AG04449 (cell line): ENCODE measurements around the gene FDX1.

Experiments used
- CTCF ChIA-PET: fragments of 350-600 bp; formaldehyde crosslinking; extraction: SDS; loops from one replicate; lab custom pipeline; 2021; ENCODE audit warnings: antibody characterized with exemption; lab: Yijun Ruan, JAX
- POLR2A ChIA-PET: fragments of 400-600, 350-600 bp; formaldehyde crosslinking; extraction: SDS; loops from one replicate; lab custom pipeline; 2020; ENCODE audit warnings: antibody characterized with exemption, inconsistent platforms; lab: Yijun Ruan, JAX
- DNase-seq: peaks from one replicate; pipeline ENCODE4 v3.0.0-alpha.2; 2010; ENCODE audit warnings: low read depth, low spot score
- H3K4me3 ChIP-seq: 2 replicates; pipeline ENCODE4 v1.5.1; 2011; ENCODE audit warnings: low read depth, mild to moderate bottlenecking, control low read depth, low read length
- TF ChIP-seq, protein P1 (sequence below): IDR thresholded peaks from one replicate; pipeline ENCODE4 v1.5.1; 2011; ENCODE audit warnings: mild to moderate bottlenecking, moderate library complexity, low read length, control low read depth, inconsistent platforms; ENCODE audit not compliant: insufficient read depth; ENCODE audit errors: missing control alignments

The FDX1 gene

DNA sequence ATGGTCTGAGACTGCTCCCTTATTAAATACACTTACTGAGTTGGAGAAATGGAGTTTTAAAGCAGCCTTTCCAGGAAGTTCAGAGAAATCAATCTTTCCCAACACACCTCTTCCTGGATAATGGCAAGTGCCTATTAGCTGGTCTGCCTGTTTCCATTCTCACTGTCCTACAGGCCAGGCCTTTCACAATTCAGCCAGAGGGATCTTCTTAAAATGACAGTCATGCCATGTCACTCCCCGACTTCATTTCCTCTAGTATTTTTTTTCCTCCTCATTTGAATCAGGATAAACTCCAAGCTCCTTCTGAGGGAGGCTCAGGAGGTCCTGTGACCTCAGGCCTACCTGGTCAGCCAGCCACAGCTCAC is 62.6 kb downstream of the FDX1 start:
- ChIA-PET POLR2A (no interaction called here), CTCF (no interaction called here)
- no peak for DNase-seq
- H3K4me3 ChIP-seq = no peak overlapping the region
- TF ChIP-seq, protein P1, sequence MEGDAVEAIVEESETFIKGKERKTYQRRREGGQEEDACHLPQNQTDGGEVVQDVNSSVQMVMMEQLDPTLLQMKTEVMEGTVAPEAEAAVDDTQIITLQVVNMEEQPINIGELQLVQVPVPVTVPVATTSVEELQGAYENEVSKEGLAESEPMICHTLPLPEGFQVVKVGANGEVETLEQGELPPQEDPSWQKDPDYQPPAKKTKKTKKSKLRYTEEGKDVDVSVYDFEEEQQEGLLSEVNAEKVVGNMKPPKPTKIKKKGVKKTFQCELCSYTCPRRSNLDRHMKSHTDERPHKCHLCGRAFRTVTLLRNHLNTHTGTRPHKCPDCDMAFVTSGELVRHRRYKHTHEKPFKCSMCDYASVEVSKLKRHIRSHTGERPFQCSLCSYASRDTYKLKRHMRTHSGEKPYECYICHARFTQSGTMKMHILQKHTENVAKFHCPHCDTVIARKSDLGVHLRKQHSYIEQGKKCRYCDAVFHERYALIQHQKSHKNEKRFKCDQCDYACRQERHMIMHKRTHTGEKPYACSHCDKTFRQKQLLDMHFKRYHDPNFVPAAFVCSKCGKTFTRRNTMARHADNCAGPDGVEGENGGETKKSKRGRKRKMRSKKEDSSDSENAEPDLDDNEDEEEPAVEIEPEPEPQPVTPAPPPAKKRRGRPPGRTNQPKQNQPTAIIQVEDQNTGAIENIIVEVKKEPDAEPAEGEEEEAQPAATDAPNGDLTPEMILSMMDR = no peak

DNA sequence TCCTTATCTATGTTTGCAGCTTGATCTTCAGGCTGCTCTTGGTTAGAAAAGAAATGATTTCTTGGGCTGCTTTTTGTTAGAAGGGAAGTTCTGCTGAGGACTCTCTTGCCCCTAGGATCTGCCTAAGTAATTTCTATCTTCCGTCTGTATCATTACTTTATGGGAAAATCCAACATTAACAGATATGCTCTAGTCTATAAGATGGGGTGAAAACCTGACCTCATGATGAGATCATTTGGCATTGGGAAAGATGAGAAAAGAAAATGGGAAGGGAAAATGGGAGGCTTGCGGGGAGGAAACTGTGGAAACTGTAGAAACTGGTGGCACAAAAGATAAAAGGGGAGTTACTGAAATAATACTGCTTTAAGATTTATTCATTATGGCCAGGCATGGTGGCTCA is 63.6 kb downstream of the FDX1 start:
- CTCF ChIA-PET = no interaction called here

DNA sequence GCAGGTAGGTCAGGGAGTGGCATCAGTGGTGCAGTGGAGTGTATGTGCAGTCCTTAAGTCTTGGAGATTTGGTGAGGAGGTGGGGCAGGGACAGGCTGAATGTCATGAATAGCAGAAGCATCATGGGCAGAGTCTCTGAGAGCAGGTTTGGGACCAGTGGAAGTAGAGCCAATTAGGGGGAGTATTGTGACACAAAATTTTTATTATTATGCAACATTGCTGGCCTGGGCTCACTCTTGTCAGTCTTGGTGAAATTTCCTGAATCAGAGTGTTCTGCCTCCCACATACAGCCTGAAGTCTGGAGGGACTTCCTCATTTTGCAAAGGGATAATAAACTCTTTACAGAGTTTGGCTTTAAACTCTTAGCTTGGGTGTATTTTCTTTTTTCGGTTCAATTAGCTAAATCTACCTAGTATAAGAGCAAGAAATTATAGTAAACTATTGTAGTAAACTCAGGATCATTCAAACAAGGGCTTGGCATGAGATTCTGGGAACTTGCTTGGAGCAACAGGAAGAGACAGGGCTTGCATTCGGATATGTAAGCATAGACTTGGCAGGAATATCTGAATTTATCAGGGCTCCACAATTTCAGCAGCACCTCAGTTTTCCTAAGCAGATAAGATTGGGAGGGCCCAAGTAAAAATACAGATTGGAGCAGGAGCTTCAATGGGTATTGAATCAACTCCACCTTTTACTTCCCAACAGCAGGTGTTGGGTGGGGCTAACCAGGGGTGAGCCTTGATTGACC is 67.7 kb downstream of the FDX1 start:
- ChIA-PET POLR2A (no interaction called here), CTCF (no interaction called here)
- TF ChIP-seq, protein P1 = no peak
- no peak overlapping the region for H3K4me3 ChIP-seq
- no peak for DNase-seq

More for the DNA sequence above, 63.6 kb downstream of the FDX1 start:
- DNase-seq = no peak
- TF ChIP-seq, protein P1 = no peak
- POLR2A ChIA-PET = no interaction called here
- no peak overlapping the region for H3K4me3 ChIP-seq

DNA sequence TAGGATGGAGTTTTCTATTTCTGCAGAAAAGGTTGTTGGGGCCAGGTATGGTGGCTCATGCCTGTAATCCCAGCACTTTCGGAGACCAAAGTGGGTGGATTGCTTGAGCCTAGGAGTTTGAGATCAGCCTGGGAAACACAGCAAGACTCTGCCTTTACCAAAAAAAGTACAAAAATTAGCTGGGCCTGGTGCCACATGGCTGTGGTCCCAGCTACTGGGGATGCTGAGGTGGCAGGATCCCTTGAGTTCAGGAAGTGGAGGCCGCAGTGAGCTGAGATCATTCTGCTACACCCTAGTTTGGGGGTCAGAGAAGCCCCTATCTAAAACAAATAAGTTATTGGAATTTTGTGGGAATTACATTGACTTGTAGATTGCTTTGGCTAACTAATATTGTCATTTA is 71.7 kb downstream of the FDX1 start:
- ChIA-PET POLR2A (no interaction called here), CTCF (no interaction called here)
- TF ChIP-seq, protein P1 = no peak

DNA sequence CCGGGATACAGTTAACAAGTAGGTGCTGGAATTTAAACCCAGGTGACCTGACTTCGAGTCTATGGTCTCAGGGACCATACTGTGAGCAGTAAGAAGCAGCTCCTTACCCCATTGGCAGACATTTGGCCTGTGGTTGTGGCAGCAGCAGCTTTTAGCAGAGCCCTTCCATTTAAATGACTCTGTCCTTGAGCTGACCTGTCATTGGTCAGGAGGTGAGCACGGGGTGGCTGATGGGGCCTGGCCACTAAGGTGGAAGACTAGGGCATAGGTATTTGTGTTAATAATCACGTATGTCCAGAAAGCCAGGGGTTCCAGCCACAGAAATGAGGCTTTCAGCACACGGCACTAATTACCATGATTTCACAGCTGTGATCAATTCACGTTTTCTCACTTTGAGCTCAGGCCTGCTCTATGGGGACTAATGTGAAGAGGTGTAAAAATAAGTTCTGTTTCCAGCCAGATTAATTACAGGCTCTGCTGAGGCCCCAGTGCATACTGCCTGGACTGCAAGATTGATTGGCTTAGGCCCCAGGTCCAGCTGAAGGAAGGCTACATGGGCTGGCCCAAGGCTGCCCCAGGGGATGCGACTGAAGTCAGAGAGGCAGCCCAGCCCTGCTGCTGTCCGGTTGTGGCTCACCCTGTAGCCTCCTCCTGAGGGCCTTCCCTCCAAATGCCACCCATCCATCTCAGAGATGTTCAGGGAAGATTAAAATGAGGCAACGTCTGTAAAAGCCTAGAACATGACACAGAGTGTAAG is 76.0 kb downstream of the FDX1 start:
- H3K4me3 ChIP-seq = no peak overlapping the region
- DNase-seq = no peak
- ChIA-PET CTCF (no interaction called here), POLR2A (no interaction called here)
- TF ChIP-seq, protein P1 = no peak

More for the DNA sequence above, 71.7 kb downstream of the FDX1 start:
- no peak for DNase-seq
- H3K4me3 ChIP-seq = no peak overlapping the region

DNA sequence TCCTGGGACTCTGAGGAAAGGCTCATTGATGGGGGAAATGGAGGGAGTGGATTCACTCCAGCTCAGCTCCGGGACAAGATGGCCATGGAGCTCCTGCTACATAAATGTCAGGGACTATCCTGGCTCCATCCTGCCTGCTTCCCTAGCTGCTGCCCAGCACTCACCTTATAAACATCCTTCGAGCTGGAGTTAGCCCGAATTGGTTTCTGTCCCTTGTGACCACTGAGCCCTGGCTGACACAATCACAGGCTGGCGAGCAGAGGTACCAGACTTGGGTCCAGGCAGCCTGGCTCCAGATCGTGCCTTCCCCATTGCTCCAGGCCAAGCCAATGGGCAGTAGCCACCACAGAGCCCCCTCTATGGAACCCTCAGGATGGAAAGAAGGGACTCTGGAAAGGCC is 77.6 kb downstream of the FDX1 start:
- ChIA-PET POLR2A (no interaction called here), CTCF (no interaction called here)
- no peak for DNase-seq
- H3K4me3 ChIP-seq = no peak overlapping the region
- TF ChIP-seq, protein P1 = no peak
